ENCODE results near the gene NRXN3. TPM values are rescaled to one million over a fixed set of nuclear protein-coding genes. Genes with fewer than 3 reads are reported as not detected.

Gene NRXN3
- total and polyA plus RNA-seq, 4 donors, result 0.07 to 1.2 (median 0.23) TPM

- TF ChIP-seq RXRA (IDR thresholded peaks at IDR 0.05) (no peak), ZBTB33 (IDR thresholded peaks at IDR 0.05) (no peak), YY1 (IDR thresholded peaks at IDR 0.05) (no peak), HNF4G (IDR thresholded peaks at IDR 0.05) (no peak), RAD21 (IDR thresholded peaks at IDR 0.05) (no peak), SP1 (IDR thresholded peaks at IDR 0.05) (no peak), HNF4A (conservative IDR thresholded peaks at IDR 0.05) (no peak), FOXA1 (IDR thresholded peaks at IDR 0.05) (no peak), JUND (IDR thresholded peaks at IDR 0.05) (no peak), ATF3 (IDR thresholded peaks at IDR 0.05) (no peak)
- Histone ChIP-seq H3K27me3 (ENCODE audit: control insufficient read depth in 4 of 4, insufficient read depth in 4 of 4, low read length in 3 of 4) (peaks cover 0 to 5% (median 1%) of the 10 kb centered on the region in 4 donors), H3K9ac (ENCODE audit: low read depth in 1 of 2, low read length in 2 of 2) (no peak overlapping the region), H3K36me3 (ENCODE audit: control insufficient read depth in 4 of 4, insufficient read depth in 3 of 4, low read depth in 1 of 4, low read length in 3 of 4) (no peaks in the 10 kb centered on the region), H3K9me3 (ENCODE audit: control insufficient read depth in 4 of 4, low read length in 3 of 4) (no peaks in the 10 kb centered on the region), H3K4me3 (ENCODE audit: low read depth in 1 of 3, low read length in 3 of 3) (no peak overlapping the region), H3K4me1 (ENCODE audit: control insufficient read depth in 4 of 4, insufficient read depth in 4 of 4, low read length in 3 of 4) (no peaks in the 10 kb centered on the region), H3K27ac (ENCODE audit: low read depth in 1 of 2, low read length in 2 of 2) (no peak overlapping the region)
- 90% methylated on average over 9 of the region's 9 CpGs for WGBS
- DNase-seq (ENCODE audit: low spot score), result no peak
Observed at GRCh38 chr14:78175412-78175811, 5.2 kb downstream of the NRXN3 start.

GRCh38 chr14:78178071-78178470 is 7.9 kb downstream of the NRXN3 start:
- H3K27me3 ChIP-seq (ENCODE audit: control insufficient read depth in 4 of 4, insufficient read depth in 4 of 4, low read length in 3 of 4), result peaks cover 0 to 2% (median 0%) of the 10 kb centered on the region in 4 donors
- no peak overlapping the region for H3K27ac ChIP-seq (ENCODE audit: low read depth in 1 of 2, low read length in 2 of 2)
- H3K36me3 ChIP-seq (ENCODE audit: control insufficient read depth in 4 of 4, insufficient read depth in 3 of 4, low read depth in 1 of 4, low read length in 3 of 4), result no peaks in the 10 kb centered on the region
- H3K4me3 ChIP-seq (ENCODE audit: low read depth in 1 of 3, low read length in 3 of 3), result no peak overlapping the region
- H3K9ac ChIP-seq (ENCODE audit: low read depth in 1 of 2, low read length in 2 of 2), result no peak overlapping the region
- no peaks in the 10 kb centered on the region for H3K4me1 ChIP-seq (ENCODE audit: control insufficient read depth in 4 of 4, insufficient read depth in 4 of 4, low read length in 3 of 4)
- DNase-seq (ENCODE audit: low spot score), result no peak
- no peaks in the 10 kb centered on the region for H3K9me3 ChIP-seq (ENCODE audit: control insufficient read depth in 4 of 4, low read length in 3 of 4)
- TF ChIP-seq MAX (IDR thresholded peaks at IDR 0.05) (no peak), JUND (IDR thresholded peaks at IDR 0.05) (no peak), ZBTB33 (IDR thresholded peaks at IDR 0.05) (no peak), SP1 (IDR thresholded peaks at IDR 0.05) (no peak), RXRA (IDR thresholded peaks at IDR 0.05) (no peak), HNF4G (IDR thresholded peaks at IDR 0.05) (no peak), FOXA1 (IDR thresholded peaks at IDR 0.05) (no peak), TAF1 (conservative IDR thresholded peaks at IDR 0.05) (no peak), RAD21 (IDR thresholded peaks at IDR 0.05) (no peak)
- 85% methylated on average over 3 of the region's 3 CpGs for WGBS

DNA sequence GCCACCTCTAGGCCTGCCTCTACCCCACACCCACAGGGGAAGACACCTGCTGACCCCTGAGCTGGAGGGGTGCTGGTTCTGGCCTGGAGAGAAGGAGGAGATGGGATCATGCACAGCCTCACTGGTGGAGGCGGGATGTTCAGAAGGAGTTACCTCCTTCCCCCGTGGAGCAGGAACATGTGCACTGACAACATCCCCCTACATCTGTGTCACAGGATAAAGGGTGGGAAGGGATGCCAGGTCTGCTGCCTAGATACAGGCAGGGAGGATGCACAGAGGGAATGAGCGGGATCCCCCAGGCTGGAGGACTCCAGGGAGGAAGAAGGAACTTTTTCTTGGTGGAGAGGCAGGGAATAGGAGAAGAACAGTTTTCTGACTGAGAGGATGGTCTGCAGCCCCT is 8.8 kb downstream of the NRXN3 start:
- peaks cover 0 to 2% (median 0%) of the 10 kb centered on the region in 4 donors for H3K27me3 ChIP-seq (ENCODE audit: control insufficient read depth in 4 of 4, insufficient read depth in 4 of 4, low read length in 3 of 4)
- H3K36me3 ChIP-seq (ENCODE audit: control insufficient read depth in 4 of 4, insufficient read depth in 3 of 4, low read depth in 1 of 4, low read length in 3 of 4), result no peaks in the 10 kb centered on the region
- no peak overlapping the region for H3K9ac ChIP-seq (ENCODE audit: low read depth in 1 of 2, low read length in 2 of 2)
- H3K4me3 ChIP-seq (ENCODE audit: low read depth in 1 of 3, low read length in 3 of 3), result no peak overlapping the region
- no peak overlapping the region for H3K27ac ChIP-seq (ENCODE audit: low read depth in 1 of 2, low read length in 2 of 2)
- H3K9me3 ChIP-seq (ENCODE audit: control insufficient read depth in 4 of 4, low read length in 3 of 4), result no peaks in the 10 kb centered on the region
- DNase-seq (ENCODE audit: low spot score), result no peak
- WGBS, result 69% methylated on average over 3 of the region's 3 CpGs
- H3K4me1 ChIP-seq (ENCODE audit: control insufficient read depth in 4 of 4, insufficient read depth in 4 of 4, low read length in 3 of 4), result no peaks in the 10 kb centered on the region
- TF ChIP-seq GABPA (IDR thresholded peaks at IDR 0.05 in 1 of 2, conservative IDR thresholded peaks at IDR 0.05 in 1 of 2) (no peak), RXRA (IDR thresholded peaks at IDR 0.05) (no peak), TAF1 (conservative IDR thresholded peaks at IDR 0.05) (no peak), MAX (IDR thresholded peaks at IDR 0.05) (no peak), YY1 (IDR thresholded peaks at IDR 0.05) (no peak), FOXA2 (IDR thresholded peaks at IDR 0.05) (no peak), RAD21 (IDR thresholded peaks at IDR 0.05) (no peak), HNF4A (conservative IDR thresholded peaks at IDR 0.05) (no peak), SP1 (IDR thresholded peaks at IDR 0.05) (no peak), EGR1 (IDR thresholded peaks at IDR 0.05; ENCODE audit: low read depth in 2 of 2) (no peak), FOXA1 (IDR thresholded peaks at IDR 0.05) (no peak), ZBTB33 (IDR thresholded peaks at IDR 0.05) (no peak), HNF4G (IDR thresholded peaks at IDR 0.05) (no peak), ATF3 (IDR thresholded peaks at IDR 0.05) (no peak), JUND (IDR thresholded peaks at IDR 0.05) (no peak)
